ENCODE data around the gene MYO9B. TPM values are rescaled to one million over a fixed set of nuclear protein-coding genes. Genes with fewer than 3 reads are reported as not detected.
"Not testable (repeated sequence)": the region's sequence is repeated elsewhere in the genome, so short reads cannot be mapped to it uniquely, and the experiment has no call there.

Gene MYO9B
- total and polyA plus RNA-seq, 11 donors: 24.2 to 89.4 (median 31.3) TPM

- DNase-seq (peak in 4 of 5 donors; percentile 40 to 59 (median 51)), ATAC-seq (no peak)
- Histone ChIP-seq H3K27me3 (no peaks in the 10 kb centered on the region), H3K36me3 (peaks cover 0 to 12% (median 0%) of the 10 kb centered on the region in 9 donors), H3K9me3 (no peaks in the 10 kb centered on the region), H3K4me3 (no peak overlapping the region), H3K27ac (peak overlapping the region in 11 of 12 donors; percentile 32 to 98 (median 91)), H3K4me1 (peaks cover 9 to 64% (median 43%) of the 10 kb centered on the region in 12 donors)
- intact Hi-C loops (cut with DNase I): loop anchor here in 6 of 10 donors (5.0 kb wide), 3 partner anchors 40 to 60 kb away; partner anchors contain the start of genes HAUS8 (in 4 of the 6) and MYO9B (in 4 of the 6)
- 61 to 67% (median 64%) methylated on average over 10 of the region's 10 CpGs for WGBS, 4 donors
- TF ChIP-seq, protein P1, sequence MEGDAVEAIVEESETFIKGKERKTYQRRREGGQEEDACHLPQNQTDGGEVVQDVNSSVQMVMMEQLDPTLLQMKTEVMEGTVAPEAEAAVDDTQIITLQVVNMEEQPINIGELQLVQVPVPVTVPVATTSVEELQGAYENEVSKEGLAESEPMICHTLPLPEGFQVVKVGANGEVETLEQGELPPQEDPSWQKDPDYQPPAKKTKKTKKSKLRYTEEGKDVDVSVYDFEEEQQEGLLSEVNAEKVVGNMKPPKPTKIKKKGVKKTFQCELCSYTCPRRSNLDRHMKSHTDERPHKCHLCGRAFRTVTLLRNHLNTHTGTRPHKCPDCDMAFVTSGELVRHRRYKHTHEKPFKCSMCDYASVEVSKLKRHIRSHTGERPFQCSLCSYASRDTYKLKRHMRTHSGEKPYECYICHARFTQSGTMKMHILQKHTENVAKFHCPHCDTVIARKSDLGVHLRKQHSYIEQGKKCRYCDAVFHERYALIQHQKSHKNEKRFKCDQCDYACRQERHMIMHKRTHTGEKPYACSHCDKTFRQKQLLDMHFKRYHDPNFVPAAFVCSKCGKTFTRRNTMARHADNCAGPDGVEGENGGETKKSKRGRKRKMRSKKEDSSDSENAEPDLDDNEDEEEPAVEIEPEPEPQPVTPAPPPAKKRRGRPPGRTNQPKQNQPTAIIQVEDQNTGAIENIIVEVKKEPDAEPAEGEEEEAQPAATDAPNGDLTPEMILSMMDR (IDR thresholded peaks at IDR 0.05): no peak
- no peak for TF ChIP-seq POLR2A (IDR thresholded peaks at IDR 0.05)
Observed at GRCh38 chr19:17137417-17137816, 61.8 kb downstream of the MYO9B start.

- Histone ChIP-seq H3K4me1 (peaks cover 9 to 64% (median 42%) of the 10 kb centered on the region in 12 donors), H3K27ac (peak overlapping the region; percentile 50 to 96 (median 81)), H3K36me3 (peaks cover 0 to 21% (median 0%) of the 10 kb centered on the region in 9 donors)
- peak in 2 of 5 donors; percentile 44 to 63 for DNase-seq
- H3K9me3 ChIP-seq, H3K4me3 ChIP-seq, H3K27me3 ChIP-seq: not testable (repeated sequence)
- intact Hi-C loops (cut with DNase I): loop anchor here in 6 of 10 donors (5.0 kb wide), 3 partner anchors 41 to 61 kb away; partner anchors contain the start of genes HAUS8 (in 4 of the 6) and MYO9B (in 4 of the 6)
- 74 to 82% (median 78%) methylated on average over 10 of the region's 10 CpGs for WGBS, 4 donors
- ATAC-seq: peak in 2 of 4 donors; percentile 15 to 29
Observed at GRCh38 chr19:17138052-17138846, 62.7 kb downstream of the MYO9B start.

DNA sequence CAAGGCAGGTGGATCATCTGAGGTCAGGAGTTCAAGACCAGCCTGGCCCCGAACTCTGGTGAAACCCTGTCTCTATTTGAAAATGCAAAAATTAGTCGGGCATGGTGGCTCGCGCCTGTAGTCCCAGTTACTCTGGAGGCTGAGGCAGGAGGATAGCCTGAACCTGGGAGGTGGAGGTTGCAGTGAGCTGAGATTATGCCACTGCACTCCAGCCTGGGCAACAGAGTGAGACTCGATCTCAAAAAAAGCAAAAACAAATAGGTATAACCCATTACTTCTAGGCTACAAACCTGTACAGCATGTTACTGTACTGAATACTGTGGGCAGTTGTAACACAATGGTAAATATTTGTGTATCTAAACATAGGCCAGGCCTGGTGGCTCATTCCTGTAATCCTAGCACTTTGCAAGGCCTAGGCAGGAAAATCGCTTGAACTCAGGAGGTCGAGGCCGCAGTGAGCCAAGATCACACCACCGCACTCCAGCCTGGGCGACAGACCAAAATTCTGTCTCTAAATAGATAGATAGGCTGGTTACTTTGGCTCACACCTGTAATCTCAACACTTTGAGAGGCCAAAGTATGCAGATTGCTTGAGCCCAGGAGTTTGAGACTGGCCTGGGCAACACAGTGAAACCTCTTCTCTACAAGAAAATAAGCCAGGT is 63.5 kb downstream of the MYO9B start:
- intact Hi-C loops (cut with DNase I): loop anchor here in 6 of 10 donors (5.0 kb wide), 3 partner anchors 42 to 62 kb away; partner anchors contain the start of genes HAUS8 (in 4 of the 6) and MYO9B (in 4 of the 6)
- Histone ChIP-seq H3K27ac (peak overlapping the region; percentile 50 to 96 (median 74)), H3K36me3 (peaks cover 0 to 22% (median 0%) of the 10 kb centered on the region in 9 donors), H3K4me1 (peaks cover 9 to 64% (median 42%) of the 10 kb centered on the region in 12 donors), H3K9me3 (no peaks in the 10 kb centered on the region), H3K27me3 (no peaks in the 10 kb centered on the region), H3K4me3 (no peak overlapping the region)
- WGBS, 4 donors: 67 to 85% (median 73%) methylated on average over 10 of the region's 10 CpGs
- ATAC-seq (peak; percentile 56 to 76 (median 66)), DNase-seq (peak in 4 of 5 donors; percentile 75 to 86 (median 81))
- TF ChIP-seq, protein P1 (IDR thresholded peaks at IDR 0.05): no peak
- TF ChIP-seq POLR2A (IDR thresholded peaks at IDR 0.05): no peak

GRCh38 chr19:17144771-17145170 is 69.2 kb downstream of the MYO9B start:
- DNase-seq; ATAC-seq; intact Hi-C loops (cut with DNase I): not testable (repeated sequence)

More at GRCh38 chr19:17144771-17145170, 69.2 kb downstream of the MYO9B start:
- WGBS, 4 donors: 71 to 84% (median 72%) methylated on average over 13 of the region's 13 CpGs
- not testable (repeated sequence) for H3K27me3 ChIP-seq, H3K9me3 ChIP-seq, H3K4me3 ChIP-seq, H3K27ac ChIP-seq
- Histone ChIP-seq H3K4me1 (peaks cover 0 to 20% (median 2%) of the 10 kb centered on the region in 12 donors), H3K36me3 (peaks cover 0 to 67% (median 11%) of the 10 kb centered on the region in 9 donors)

Measured in heart left ventricle (tissue), 16 donors.